ENCODE results near the gene KRTAP12-1.

DNA sequence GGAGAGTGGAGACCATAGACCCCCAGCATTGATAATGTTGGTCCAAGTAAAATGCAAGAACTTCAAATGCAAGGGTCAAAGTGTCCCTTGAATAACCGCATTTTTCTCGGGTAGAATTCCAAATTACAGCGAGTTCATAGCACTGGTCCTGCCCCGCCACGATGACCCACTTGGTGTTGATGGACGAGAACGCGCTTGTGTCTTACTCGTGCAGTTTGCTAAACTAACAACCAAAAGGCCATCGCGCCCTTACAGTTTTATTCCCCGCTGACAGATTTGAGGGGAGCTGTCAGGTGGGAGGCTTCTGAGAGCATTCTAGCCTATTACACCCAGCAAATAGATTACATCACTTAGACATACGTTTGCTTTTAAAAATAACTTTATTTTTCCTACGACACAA lies 46.8 kb upstream of the KRTAP12-1 start:
- TF ChIP-seq EZH2 (IDR thresholded peaks at IDR 0.05; ENCODE audit: insufficient read depth, low read length) (no peak), CTCF (IDR thresholded peaks at IDR 0.05; ENCODE audit: insufficient read depth, low read depth, low read length) (no peak)
